Activated naive CD4-positive, alpha-beta T cell treated with anti-CD3 and anti-CD28 coated beads, Interleukin-2, amount 50 U/mL, for 16 hours (primary cell): Measurements from ENCODE around the gene MCHR1.

Experiments used
- DNase-seq: peaks from one replicate; pipeline ENCODE4 v3.0.0-alpha.2; 2020

Gene MCHR1

DNA sequence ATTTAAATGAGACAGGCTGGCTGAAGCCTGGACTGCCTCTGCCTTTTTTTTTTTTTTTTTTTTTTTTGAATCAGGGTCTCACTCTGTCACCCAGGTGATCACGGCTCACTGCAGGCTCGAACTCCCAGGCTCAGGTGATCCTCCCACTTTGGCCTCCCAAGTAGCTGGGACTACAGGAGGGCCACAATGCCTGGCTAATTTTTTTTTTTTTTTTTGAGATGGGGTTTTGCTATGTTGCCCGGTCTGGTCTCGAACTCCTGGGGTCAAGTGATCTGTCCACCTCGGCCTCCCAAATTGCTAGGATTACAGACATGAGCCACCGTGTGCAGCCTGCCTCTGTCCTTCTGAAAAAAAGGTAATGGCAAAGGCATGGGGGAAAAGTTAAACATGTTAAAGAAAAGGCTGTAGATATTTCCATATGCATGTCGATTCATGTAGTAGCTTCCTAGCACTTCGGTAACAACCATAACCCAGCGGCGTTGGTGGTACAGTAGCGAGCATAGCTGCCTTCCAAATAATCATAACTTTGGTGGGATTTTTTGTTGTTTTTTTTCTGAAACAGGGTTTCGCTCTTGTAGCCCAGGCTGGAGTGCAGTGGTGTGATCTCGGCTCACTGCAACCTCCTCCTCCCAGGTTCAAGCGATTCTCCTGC lies 48.8 kb downstream of the MCHR1 start:
- DNase-seq = no peak

DNA sequence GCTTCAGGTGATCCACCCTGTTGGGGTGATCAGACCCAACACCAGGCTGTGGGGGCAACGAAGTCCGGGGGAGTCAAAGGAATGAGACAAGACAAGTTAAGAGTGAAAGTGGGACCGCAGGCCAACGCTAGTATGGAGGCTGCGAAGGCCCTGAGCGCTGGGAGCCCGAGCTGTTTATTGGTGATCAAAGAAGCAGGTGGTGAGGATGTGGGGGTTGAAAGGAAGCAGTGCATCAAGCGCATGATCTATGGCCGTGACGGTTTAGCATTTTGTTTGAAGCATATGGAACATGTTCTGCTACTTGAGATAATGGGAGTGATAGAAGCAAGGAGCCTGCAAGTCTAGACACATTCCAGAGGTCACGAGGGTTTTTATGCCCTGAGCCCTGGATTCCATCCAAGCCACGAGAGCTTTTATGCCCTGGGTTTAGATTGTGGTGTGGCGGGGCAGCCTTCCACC lies 49.5 kb downstream of the MCHR1 start:
- DNase-seq = peak; percentile 54

- no peak for DNase-seq
Observed at GRCh38 chr22:40729284-40729683, 50.0 kb downstream of the MCHR1 start.
